GM12892 (cell line): ENCODE data around the gene SEC24B.
"Not testable (repeated sequence)": the region's sequence is repeated elsewhere in the genome, so short reads cannot be mapped to it uniquely, and the experiment has no call there.

Experiments
- DNase-seq: peaks from one replicate; pipeline ENCODE4 v3.0.0; 2011; ENCODE audit not compliant: insufficient read length
- FAIRE-seq: peaks from 2 replicates; lab custom pipeline; 2011; peaks lifted over from hg19 to GRCh38; lab: Jason Lieb, UNC
- POLR2A ChIP-seq: IDR thresholded peaks from 2 replicates; pipeline ENCODE4 v1.6.1; 2011; ENCODE audit warnings: low read depth, low read length, control low read depth
- POLR2AphosphoS5 ChIP-seq: IDR thresholded peaks from 2 replicates; pipeline ENCODE4 v1.6.1; 2011; ENCODE audit warnings: low read depth, low read length, control low read depth
- TAF1 ChIP-seq: IDR thresholded peaks from 2 replicates; pipeline ENCODE4 v1.6.1; 2011; ENCODE audit warnings: low read depth, mild to moderate bottlenecking, control low read depth, low read length, borderline replicate concordance

The SEC24B gene

DNA sequence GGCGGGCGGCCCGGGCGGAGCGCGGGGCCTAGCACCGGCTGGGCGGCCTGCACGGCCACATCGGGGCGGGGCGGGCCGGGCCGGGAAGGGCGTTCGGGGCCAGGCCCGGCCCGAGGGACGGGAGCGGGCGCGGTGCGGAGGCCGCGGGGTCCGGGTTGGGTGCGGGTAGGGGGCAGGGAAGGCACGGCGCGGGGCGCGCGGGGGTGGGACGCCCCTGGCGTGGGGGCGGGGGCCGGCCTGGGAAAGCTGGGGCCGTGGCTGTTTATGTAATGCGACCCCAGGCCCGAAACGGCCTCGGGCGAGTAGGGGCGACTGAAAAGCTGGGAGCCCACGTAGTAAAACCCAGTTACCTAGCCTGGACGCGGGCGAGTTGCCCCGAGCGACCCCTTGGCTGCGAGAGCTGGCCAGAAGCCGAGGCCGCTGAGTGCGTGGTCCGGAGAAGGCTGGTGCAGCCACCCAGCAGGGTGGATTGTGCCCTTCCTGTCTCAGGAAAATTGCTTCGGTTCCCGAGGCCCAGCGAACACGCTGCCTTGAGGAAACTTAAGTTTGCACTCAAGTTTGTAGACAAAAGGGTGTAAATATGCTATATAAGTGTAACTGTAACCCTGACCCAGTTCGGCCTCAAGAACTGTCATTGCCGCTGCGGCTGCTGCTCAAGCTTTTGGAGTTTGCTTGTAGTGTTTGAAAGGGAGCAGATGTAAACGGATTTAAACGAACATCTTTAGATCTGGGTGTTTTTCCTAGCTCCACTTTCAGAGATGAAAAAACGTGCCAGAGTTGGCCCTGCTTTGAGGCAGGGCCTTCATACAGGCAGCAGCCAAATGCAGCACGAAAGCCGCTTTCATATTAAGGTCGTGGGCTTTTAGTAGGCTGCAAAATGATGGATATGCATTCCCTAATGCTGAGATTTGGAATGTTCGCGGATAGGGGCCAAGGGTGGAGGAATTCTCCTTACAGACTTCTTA is 674 bp downstream of the SEC24B start:
- DNase-seq (no peak), FAIRE-seq (peak; percentile 48)
- TF ChIP-seq POLR2A (no peak), TAF1 (no peak), POLR2AphosphoS5 (no peak)

DNA sequence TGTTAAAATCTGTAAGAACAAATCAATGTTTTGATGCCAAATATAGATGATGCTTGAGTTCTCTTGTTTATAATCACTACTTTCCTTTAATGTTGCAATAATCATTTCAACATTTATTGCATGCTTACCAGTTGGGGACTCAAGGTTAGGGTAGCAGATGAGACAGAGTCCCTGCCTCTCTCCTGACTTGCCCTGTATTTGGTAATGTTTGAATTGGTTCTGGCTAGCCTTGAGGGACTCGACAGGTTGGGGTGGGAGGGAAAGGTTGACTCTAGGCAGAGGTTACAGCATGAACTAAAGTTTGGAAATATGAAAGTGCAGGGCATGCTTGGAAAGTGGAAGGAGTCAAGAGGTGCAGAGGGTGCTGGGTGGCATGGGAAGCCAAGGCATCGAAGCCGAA is 2.0 kb downstream of the SEC24B start:
- DNase-seq, result no peak
- TF ChIP-seq POLR2AphosphoS5, result no peak
- no peak for TF ChIP-seq POLR2A
- no peak for TF ChIP-seq TAF1
- no peak for FAIRE-seq

DNA sequence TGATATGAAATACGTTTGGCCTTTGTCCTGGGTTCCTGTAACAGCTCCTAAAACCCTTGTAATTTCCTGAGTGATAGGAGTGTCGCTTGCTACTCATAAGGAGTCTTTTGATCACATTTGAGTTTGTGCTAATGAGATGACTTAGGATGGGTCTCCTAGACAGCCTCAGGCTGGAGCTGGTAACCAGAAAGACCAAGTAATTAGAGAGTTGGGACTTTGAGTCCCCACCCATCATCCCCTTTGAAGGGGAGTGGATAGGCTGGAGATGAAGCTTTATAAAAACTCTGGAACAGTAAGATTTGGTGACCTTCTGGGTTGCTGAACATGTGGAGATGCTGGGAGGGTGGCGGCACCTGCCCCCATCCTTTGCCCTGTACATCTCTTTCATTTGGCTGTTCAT is 2.9 kb downstream of the SEC24B start:
- DNase-seq, result no peak
- no peak for FAIRE-seq
- no peak for TF ChIP-seq POLR2AphosphoS5
- no peak for TF ChIP-seq POLR2A
- no peak for TF ChIP-seq TAF1

DNA sequence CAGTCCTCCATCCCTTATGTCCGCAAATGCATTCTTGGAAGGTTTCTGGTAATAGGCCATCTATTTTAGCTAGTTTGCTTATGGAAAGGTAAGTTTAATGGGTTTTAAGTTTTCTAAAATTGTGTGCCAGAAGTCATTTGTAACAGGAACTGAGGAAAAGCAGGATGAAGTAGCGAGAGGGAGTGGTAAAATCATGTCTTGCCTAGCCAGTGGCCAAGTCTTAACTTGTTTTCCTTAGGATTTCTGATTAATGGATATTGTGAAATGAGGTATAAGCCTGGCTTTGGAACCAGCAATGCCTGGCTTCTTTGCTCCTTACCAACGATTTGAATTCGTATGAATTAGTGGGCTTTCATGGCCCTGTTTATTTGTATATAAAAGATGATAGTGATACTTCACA is 7.3 kb downstream of the SEC24B start:
- DNase-seq (no peak), FAIRE-seq (no peak)
- no peak for TF ChIP-seq POLR2A
- TF ChIP-seq POLR2AphosphoS5, result no peak
- TF ChIP-seq TAF1, result no peak

DNA sequence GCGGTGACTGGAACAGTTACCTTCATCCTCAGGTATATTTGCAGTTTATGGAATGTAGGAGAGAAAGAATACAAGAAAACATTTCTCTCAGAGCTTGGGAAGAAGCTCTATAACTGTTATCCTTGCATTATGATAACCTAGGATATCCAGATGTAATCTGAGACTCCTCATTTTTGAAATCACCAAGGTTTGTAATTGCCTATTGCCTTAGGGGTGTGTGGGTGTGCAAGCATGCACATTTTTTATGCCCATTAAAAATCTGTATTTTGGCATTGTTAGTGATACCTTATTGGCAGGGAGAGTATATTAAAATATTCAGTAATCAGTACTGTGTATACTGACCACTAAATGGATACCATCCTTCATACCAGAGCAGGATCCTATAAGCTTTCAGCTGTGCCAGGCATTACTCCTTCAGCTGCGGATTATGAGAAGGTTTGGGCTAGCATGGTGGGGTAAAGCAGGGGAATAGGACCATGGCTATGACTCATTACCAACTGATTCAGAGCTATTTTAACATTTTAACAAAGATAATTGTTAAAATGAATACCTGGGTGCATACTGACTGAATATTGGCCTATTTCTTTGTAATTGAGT is 8.3 kb downstream of the SEC24B start:
- DNase-seq (no peak), FAIRE-seq (no peak)
- no peak for TF ChIP-seq POLR2A
- TF ChIP-seq TAF1, result no peak
- no peak for TF ChIP-seq POLR2AphosphoS5

DNA sequence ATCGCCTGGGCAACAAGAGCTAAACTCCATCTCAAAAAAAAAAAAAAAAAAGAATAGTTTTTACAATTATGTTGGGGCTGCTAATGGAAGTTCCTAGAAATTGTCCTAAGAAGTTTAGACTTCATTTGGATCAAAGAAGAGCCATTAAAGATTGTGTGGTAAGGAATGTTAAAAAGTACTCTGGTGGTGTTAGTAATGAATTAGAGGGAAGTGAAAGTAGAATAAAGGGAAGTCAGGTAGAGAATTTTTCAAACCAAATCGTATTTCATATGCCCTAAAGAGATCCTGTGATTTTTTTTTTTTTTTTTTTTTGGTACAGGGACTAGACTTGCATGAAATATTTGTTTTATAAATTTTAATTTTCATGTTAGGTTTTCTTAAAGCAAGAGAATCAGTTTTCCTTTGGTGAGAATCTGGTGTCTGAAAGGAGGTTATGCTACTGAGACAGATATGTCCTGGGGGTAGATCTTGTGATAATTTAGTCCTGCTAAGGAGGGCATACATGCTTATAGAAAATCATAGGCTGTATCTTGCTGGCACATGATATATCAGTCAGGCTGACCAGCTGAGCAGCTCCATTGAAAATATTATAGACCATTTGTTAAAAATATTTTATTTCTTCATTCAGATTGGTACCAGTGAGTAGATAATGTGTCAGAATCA is 10.7 kb downstream of the SEC24B start:
- TF ChIP-seq POLR2A (no peak), TAF1 (no peak), POLR2AphosphoS5 (no peak)
- no peak for FAIRE-seq
- DNase-seq, result no peak

DNA sequence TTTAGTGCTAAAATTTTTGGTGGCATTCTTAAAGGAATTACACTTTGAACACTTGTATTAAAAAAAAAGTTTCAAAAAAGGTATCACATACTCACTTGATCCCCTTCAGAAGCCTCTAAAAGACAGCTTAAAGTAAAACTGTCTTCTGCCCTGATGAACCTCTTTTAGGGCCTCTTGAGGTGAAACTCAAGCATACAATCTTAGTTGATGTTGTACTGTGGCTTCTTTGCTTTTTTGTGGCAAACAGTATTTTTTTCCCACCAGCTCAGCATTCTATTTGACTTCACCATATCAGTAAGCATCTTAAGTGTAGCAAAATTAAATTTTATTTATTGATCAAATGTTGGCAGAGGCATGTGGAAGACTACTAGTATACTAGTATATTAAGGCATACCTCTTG is 13.7 kb downstream of the SEC24B start:
- DNase-seq (no peak), FAIRE-seq (no peak)

DNA sequence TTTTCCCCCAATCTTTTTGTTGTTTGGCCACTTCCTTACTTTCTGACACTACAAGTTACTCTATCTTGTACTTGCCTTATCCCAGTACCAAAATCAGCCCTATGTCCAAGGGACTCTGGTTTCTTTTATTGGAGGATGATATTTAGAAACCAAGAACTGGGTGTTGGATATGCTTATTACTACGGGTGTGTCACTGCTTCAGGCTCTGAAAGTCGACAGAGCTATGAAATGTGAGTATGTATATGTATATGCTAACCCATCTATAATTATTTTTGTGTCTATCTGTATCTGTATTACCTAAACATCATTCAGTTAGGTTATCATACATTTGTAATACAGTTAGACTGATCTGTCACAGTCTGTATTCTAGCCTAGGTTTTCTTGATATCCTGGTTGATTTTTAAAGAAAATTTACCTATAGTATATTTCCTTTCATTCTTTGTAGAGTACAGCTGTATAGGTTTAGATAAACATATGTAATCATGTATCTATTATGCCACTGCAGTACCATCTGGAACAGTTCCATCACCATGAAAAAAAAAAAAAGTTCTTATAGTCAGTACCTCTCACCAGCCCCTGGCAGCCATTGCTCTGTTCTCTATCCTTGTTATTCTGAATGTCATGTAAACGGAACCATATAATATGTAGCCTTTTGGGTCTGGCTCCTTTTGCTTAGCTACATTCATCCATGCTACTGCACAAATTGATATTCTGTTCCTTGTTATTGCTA is 18.1 kb downstream of the SEC24B start:
- TF ChIP-seq POLR2A (no peak), POLR2AphosphoS5 (no peak), TAF1 (no peak)
- DNase-seq, result no peak
- no peak for FAIRE-seq

More for the DNA sequence above, 13.7 kb downstream of the SEC24B start:
- no peak for TF ChIP-seq TAF1
- no peak for TF ChIP-seq POLR2AphosphoS5
- TF ChIP-seq POLR2A, result no peak

DNA sequence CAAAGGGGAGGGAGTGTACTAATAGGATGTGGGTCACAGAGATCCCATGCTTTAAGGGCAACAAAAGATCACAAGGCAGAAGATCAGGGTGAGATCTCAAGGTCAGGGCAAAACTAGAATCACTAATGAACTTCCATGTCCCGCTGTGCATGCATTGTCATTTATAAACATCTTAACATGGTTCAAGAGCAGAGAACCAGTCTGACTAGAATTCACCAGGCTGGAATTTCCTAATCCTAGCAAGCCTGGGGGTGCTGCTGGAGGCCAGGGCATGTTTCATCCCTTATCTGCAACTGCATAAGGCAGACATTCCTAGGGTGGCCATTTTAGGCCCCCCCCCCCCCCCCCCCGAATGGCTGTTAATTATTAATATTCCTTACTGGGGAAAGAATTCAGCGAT is 19.5 kb downstream of the SEC24B start:
- not testable (repeated sequence) for DNase-seq, FAIRE-seq

DNA sequence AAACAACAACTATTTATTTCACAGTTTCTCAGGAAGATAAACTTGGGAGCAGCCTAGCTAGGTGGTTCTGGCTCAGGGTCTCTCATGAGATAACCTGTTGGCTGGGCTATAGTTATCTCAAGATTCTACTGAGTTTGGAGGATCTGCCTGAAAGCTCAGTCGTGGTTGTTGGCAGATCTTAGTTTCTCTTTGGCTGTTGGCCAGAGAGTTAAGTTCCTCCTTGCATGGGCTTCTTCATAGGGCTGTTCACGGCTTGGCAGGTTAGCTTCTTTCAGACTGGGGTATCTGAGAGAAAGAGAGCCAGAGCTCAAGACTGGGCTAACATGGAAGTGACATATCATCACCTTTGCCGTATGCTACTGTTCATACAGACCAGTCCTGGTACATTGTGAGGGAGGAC is 28.7 kb downstream of the SEC24B start:
- DNase-seq, result no peak
- peak; percentile 61 for FAIRE-seq
- TF ChIP-seq TAF1 (no peak), POLR2AphosphoS5 (no peak), POLR2A (no peak)

DNA sequence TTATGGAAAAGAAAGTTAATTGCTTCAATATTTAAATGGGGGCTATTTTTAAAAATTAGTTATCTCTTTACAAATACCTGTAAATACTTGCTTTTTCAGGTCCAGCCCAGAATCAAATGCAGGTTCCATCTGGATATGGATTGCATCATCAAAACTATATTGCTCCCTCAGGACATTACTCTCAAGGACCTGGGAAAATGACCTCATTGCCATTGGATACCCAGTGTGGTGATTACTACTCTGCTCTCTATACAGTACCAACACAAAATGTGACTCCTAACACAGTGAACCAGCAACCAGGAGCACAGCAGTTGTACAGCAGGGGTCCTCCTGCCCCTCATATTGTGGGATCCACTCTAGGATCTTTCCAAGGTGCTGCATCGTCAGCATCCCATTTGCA is 29.2 kb downstream of the SEC24B start:
- DNase-seq, result no peak
- no peak for TF ChIP-seq POLR2AphosphoS5
- no peak for TF ChIP-seq POLR2A
- TF ChIP-seq TAF1, result no peak
- FAIRE-seq, result no peak

DNA sequence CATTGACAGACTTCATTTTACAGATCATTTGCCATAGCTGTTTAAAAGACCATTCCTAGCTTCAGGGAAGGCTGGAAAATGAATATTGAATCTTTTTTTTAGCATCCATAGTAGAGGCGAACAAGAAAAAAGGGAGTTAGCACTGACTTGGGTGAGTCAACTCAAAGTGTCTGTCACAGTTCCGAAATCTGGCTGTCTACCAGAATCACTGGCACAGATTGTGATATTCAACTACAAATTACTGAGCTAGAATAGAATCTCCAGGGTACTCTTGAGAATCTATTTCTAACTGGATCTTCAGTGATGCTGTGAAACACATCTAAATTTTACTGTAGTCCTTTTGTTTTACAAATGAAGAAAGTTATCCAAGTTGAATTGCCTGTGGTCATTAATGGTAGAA is 31.5 kb downstream of the SEC24B start:
- FAIRE-seq (no peak), DNase-seq (no peak)
- no peak for TF ChIP-seq POLR2A
- TF ChIP-seq TAF1, result no peak
- TF ChIP-seq POLR2AphosphoS5, result no peak
